GM19025 (cell line): ENCODE measurements around the gene EML6.

Experiments used
- ATAC-seq: cut with Tn5 transposase; IDR thresholded peaks from one replicate; pipeline ENCODE4 v1.9.1; 2021; ENCODE audit warnings: mild to moderate bottlenecking, low read depth, moderate library complexity; ENCODE audit not compliant: unreplicated experiment

The EML6 gene

DNA sequence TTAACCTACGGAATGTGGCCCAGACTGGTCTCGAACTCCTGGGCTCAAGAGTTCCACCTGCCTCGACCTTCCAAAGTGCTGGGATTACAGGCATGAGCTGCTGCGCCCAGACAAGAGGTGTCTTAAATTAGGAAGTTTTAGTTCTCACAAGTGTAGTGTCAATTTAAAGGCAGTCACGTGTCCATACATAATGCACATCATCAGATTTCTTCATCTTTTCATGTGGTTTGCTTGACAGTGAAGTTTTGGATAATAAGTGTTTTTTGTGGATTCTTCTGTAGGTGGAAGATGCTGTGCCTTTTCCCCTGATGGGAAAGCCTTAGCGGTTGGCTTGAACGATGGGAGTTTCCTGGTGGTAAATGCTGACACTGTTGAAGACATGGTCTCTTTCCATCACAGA lies 179.3 kb downstream of the EML6 start:
- ATAC-seq: no peak

DNA sequence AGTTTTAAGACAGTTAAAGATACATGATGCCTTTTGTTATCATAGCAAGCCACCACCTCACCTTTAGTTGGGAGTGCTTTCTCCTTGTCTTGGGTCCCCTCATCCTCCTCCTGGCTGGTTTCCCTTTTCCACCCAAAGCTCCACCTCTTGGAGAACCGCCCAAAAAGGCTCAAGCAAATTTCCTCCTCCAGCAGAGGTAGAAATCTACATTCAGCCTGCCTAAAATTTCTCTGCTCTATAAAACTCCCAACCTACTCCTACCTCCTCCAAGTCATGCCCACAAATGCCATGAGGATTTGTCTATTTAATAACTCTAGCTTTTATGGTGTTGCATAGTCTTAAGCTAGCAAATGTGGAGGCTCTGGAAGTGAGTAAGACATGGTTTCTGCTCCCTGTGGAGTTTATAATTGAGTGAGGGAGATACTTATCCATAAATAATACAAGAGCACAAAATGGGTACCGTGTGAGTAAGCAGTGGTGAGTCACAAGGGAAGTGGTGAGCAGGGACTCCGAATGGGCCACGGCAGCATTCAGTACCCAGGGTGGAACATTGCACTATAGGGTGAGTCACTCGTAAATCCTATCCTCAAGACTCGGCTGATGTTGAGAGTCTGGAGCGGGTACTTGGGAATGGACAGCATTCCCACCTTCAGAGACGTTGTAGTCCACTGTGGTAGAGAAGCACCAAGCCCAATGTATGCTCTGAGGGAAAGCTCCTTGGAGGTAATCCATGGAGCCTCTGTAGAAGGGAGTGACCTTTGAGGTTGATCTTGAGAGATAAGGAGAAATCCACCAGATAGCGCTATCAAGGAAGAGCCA lies 180.5 kb downstream of the EML6 start:
- no peak for ATAC-seq

DNA sequence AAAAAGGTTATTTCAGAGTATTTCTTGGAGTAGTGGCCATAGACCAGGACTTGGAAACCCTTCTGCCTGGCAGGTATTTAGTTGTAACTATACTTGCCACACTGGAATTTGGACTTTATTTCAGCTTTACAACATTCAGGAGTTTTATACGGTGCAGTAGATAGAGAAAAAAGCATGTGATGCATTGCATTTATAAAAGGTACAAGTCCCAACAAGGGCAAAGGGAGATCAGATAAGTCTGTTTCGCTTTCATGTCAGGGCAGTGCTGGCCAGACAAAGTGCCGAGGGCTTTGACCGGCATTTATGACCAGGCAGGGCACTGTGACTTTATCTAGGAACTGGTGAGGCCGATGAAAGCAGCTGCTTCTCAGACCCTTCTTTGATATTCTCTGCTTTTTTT lies 181.4 kb downstream of the EML6 start:
- ATAC-seq: no peak

DNA sequence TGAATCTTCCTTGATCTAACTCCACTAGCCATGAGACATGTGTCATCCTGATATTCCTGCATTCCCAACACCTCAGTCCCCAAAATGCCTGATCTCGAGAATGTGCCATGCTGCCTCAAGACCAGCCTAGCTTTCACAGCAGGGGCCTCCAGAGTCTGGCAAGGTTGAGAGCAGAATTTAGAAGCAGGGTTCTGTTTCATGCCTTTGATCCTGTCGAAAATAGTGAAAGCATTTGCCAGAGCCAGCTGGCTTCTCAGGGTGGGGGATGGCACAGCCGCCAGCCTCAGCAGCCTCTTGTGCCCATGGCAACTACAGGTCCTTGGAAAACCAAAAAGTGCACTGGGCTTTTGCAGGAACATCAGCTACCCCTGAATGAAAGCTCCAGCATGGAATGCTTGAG lies 183.3 kb downstream of the EML6 start:
- ATAC-seq: no peak

DNA sequence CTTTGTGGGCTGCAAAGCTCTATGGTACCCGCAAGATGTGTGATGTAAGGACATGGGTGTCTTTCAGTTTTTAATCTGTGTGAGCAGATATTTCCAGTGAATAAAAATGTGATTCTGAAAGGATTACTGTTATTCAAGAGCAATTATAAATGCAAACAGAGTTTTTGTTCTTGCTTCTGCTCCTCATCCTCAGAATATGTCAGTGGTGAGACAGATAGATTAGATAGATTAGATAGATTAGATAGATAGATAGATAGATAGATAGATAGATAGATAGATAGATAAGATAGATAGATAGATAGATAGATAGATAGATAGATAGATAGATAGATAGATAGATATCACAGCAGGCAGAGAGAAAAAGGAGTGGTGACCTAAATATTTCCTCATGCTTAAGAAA lies 184.2 kb downstream of the EML6 start:
- ATAC-seq: no peak

DNA sequence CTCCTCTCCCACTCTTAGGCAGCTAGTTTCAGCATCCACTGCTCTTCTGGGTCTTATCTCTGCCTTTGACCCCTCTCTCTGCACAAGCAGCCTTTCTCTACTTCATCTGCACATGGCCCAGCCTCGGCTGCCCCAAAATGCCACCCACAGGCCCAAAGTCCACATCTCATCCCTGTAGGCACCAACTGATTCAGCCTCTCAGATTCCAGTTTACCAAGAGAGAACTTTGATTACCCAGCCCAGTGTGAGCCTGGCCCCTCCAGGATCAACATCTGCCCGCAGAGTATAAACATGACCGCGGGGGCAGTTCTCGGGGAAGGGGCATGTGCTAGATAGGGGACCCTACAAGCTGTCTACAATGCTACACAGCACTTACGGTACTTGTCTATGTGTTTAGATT lies 185.1 kb downstream of the EML6 start:
- no peak for ATAC-seq

DNA sequence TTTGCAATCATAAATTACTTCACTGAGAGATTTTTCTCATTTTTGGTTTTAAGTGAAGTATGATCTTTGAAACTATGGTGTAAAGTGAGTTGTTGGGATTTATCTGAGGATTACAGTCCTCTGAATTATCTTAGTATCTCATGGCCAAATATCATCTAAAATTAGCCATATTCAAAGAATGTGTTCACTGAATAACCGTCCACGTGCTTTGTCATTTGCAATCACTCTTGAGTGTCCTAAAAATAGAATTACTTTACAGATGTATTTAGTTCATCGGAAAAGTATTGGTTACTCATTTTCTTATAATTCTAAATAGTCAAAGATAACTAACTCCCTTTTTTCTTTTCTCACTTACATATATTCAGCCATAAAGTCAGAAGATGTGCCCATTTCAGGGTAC lies 185.5 kb downstream of the EML6 start:
- no peak for ATAC-seq

DNA sequence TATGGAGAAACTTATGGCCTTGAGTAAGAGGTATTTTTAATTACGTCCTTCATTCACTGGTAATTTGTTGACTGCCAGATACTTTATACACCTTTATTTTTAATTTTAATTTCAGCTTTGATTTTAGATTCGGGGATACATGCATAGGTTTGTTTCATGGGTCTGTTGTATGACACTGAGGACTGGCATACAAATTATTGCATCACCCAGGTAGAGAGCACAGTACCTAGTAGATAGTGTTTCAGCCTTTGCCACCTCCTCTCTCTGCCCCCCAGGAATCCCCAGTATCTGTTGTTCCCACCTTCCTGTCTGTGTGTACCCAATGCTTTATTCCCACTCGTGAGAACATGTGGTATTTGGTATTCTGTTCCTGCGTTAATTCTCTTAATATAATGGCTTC lies 188.8 kb downstream of the EML6 start:
- ATAC-seq: no peak

DNA sequence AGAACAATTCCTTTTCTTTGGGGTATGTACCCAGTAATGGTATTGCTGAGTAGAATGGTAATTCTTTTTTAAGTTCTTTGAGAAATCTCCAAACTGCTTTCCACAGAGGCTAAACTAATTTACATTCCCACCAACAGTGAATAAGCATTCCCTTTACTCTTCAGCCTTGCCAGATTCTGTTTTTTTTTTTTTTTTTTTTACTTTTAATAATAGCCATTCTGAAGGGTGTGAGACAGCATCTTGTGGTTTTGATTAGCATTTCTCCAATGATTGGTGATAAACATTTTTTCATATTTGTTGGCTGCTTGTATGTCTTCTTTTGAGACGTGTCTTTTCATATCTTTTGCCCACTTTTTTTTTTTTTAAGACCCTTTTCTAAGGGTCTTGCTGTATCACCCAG lies 189.4 kb downstream of the EML6 start:
- ATAC-seq: no peak

DNA sequence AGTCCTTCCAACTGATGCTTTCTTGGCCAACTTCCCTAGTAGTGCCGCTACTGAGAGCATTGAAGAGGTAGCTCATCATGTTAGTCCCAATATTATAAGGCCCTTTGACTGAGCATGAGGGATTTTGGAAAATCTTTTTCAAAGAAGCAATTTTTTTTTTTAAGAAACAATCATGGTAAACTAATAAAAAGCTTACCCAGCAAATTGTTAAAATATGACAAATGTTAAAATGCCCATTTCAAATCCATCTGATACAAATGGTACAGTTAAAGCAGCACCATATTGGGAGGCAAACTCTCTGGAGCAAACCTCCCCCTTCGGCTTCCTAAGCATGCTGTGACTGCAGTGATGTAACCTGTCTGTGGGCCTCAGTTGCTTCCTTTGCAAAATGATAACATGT lies 191.2 kb downstream of the EML6 start:
- no peak for ATAC-seq

DNA sequence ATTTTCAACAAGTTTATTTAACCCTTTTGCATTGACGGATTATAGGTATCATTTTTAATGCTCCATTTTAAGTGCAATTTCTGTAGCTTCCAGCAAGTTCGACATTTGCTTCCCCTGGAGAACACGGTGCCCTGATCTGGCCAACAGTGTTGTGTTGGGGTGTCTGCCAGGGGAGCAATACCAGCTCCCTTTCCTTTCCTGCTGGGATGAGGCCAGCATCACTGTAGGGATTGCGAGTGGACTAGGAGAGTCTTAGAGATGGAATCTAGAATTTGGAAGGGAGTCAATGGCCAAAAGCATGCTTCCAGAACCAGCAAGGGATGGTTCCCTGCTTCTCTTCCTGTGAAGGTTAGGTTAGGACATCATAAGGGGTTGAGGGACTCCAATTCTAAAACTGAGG lies 191.6 kb downstream of the EML6 start:
- ATAC-seq: no peak

DNA sequence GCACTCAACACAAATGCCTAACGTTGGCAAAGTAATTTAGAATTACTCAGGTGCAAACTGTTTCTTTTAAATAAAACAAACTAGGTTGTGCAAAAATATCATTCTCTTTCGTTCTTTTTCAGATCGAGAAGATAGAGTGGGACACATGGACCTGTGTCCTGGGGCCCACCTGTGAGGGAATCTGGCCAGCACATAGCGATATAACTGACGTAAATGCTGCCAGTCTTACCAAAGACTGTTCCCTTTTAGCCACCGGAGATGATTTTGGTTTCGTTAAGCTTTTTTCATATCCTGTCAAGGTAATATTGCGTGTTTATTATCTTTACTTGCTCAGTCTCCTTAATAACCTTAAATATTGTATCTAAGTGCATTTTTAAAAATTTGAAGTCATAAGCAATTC lies 193.2 kb downstream of the EML6 start:
- ATAC-seq: no peak

DNA sequence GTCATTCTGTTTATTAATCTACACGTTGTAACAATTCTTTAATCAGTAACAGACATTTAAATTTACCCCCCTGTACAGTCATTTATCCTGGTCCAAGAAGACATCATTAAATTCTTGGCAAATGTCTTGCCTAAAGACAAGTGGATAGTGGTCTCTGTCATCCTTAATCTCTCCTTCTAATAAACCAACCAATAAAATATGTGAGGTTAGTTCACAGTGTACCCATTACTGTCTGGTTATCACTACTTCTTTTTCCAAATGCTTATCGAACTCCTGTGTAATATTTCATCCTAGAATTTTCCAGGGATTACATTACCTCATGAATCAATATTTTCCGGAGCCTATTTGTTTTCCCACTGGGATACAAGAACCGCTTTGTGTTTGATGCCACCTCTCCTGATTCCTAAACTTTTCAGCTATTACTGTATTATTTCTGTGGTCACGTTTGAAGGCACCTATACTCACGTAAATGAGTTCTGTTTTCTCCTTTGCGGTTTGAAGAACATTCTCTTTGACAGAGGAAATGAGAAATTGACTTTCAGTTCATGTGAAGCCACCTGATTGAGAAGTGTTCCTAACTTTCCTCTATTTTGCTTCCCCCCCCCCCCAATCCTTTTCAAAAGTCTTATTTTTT lies 195.3 kb downstream of the EML6 start:
- ATAC-seq: no peak

DNA sequence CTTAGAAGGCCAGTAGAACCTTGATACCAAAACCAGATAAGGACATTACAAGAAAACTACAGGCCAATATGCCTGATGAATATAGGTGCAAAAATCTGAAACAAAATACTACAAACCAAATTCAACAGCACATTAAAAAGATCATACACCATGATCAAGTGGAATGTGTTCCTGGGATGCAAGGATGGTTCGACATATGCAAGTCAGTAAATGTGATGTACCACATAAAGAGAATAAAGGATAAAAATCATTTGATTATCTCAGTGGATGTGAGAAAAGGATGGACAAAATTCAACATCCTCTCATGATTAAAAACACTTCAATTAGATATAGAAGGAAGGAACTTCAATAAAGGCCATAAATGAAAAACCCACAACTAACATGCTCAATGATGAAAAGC lies 197.2 kb downstream of the EML6 start:
- ATAC-seq: no peak

DNA sequence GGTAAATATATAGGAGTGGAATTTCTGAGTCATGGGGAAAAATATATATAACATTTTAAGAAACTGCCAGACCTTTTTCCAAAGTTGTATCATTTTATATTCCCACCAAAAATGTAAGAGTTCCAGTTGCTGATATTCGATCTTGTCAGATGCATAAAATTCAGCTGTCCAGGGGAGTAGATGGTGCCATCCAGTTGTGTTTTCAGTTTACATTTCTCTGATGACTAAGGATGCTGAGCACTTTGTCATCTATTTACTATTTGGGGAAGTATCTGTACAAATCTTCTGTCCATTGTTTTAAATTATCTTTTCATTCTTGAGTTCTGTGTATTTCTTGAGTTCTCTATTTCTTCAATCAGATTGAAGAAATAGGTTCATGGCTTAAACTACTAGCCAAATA lies 200.7 kb downstream of the EML6 start:
- no peak for ATAC-seq

DNA sequence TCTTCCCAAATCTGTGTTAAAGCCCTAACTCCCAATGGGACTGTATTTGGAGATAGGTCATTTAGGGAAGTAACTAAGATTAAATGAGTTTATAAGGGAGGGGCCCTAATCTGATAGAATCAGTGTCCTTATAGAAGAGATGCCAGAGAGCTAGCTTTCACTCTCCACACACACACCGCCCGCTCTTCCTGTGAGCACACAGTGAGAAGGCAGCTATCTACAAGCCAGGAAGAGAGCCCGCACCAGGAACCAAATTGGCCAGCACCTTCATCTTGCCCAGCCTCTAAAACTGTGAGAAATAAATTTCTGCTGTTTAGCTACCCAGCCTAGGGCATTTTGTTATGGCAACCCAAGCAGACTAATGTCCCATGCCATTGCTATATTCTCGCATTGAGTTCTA lies 201.6 kb downstream of the EML6 start:
- ATAC-seq: no peak

DNA sequence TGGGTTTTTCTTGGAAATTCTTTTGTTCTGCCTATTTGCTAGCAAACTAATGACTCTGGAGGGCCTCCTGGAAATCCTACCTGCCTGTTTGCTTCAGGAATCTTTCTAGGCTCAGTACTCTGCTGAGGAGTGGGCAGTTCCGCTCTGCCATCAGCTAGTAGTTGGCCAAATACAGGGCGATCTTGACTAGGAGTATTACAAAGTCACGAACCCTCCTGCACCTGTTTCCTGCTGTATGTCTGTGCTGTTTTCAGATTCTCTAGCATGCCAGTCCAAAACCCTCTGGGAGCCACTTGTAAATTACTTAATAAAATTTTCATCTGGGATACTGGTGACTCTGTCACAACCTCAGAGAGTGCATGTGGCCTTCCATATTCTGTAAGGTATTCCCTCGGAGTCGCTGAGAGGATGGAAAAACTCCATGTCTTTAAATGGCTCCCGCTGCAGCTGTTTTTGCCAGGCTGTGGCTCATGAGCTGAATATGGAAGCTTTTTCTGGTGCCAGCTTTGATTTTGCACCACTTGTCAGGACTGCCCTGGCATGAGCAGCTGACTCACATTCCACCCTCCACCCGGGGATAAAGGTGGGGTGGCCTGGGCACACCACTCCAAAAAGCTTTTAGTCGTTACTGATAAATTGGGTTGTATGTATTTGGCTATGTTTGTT lies 203.8 kb downstream of the EML6 start:
- no peak for ATAC-seq

DNA sequence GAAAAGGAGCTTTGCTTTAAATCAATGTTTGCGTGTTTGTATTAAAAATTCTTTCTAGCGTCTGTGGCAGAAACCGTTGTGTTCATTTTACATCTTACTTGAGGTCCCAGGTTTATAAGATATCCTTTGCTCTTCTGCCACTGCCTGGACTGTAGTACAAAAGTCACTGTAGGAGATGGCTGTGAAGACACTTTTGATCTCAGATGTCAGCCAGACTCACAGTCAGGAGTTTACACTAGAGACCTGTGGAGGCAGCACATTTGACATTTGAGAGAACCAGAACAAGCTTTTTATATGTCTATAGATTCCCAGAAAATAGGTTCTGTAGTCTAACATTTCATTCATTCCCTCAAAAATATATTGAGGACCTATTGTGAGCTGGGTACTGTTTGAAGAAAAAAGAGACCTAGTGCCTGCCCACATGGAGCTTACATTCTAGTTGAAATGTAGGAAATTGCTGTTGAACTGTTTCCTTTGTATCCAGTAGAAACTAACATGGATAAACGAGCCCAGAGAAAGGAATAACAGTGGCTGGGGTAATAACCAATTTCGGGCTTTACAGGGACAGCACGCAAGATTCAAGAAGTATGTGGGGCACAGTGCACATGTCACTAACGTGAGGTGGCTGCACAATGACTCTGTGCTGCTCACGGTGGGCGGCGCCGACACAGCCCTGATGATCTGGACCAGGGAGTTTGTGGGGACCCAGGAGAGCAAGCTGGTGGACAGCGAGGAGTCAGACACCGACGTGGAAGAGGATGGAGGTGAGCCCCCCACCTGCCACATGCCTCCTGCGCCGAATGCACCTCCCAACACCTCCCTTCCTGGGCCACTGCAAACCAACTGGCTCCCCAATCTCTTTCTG lies 204.5 kb downstream of the EML6 start:
- no peak for ATAC-seq

DNA sequence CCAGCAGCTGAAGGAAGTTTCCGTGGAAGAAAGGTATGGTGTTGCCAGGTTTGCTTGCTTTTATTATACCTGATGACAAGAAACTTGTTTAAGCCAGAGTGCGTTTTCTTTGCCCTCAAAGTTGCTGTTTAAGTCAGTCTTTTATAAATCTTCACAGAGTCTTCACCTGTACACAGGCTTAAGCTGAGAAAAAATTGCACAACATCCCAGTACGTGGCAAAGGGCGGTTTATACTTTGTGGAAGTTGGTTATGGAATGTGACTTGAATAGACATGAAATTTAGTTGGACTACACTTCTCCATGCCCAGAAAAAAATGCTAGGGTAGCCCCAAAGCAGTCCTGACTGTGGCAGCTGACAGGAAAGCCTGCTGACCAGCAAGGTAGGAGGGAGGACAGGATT lies 205.3 kb downstream of the EML6 start:
- no peak for ATAC-seq

DNA sequence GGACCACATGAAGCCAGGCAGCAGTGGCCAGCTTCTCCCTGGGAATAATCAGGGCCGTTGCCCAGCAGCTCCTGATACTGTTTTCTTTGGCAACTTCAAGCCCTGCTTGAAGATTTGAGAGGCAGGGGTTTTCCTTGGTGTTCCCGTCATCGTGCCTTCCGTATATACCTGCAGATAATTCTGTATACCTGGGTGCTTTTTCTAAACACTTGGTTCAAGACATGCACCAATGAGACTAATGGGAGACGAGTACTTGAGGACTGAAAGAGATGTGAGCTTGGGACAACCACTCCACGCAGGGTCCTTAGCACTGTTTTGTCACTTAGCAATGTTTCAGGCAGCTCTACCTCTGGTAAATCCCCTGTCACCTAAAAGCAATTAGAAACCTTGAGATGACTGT lies 208.0 kb downstream of the EML6 start:
- no peak for ATAC-seq

DNA sequence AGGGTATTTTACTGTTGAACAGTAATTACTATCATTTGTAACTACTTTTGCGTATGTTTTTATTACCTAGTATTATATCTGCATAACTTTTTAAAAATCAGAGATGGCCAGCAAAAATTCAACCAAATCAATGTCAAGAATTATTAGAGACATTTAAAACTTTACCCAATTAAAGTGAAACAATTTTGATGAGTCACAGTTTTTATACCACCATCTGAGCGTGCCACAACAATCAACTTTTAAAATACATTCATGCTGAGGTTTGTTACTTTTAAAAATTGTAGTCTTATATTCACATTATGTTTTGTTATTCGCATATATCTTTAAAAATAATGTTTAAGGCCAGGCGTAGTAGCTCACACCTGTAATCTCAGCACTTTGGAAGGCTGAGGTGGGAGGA lies 211.9 kb downstream of the EML6 start:
- ATAC-seq: no peak
